Adrenal gland (tissue), 12 donors: ENCODE results near the gene PPP3CA. TPM values are rescaled to one million over a fixed set of nuclear protein-coding genes. Genes with fewer than 3 reads are reported as not detected.

Experiments used
- DNase-seq, 7 donors: peaks; one replicate each; pipeline ENCODE4 v3.0.0-alpha.2; 2019 to 2020
- H3K27ac ChIP-seq, 5 donors: fragments of 200-600 bp; sonication (generic) in 4 of 5; 1 replicate in 3 of 5; 2 replicates in 2 of 5; pipeline versions ENCODE4 v1.5.1 to v1.8.0; 2016 to 2020; ENCODE audit warnings: mild to moderate bottlenecking in 1 of 5
- H3K27me3 ChIP-seq: fragments of 200-600 bp; 2 replicates; pipeline ENCODE4 v1.8.0; 2021
- H3K36me3 ChIP-seq, 2 donors: fragments of 200-600 bp; replicated peaks in 1 of 2; 1 replicate in 1 of 2; 2 replicates in 1 of 2; pipeline versions ENCODE4 v1.5.1 to v1.8.0; 2018 to 2022
- H3K4me1 ChIP-seq, 2 donors: fragments of 200-600 bp; replicated peaks in 1 of 2; 1 replicate in 1 of 2; 2 replicates in 1 of 2; pipeline versions ENCODE4 v1.5.1 to v1.8.0; 2018 to 2021
- H3K4me3 ChIP-seq, 4 donors: fragments of 200-600 bp; sonication (generic) in 3 of 4; one replicate each; pipeline ENCODE4 v1.5.1; 2016 to 2018
- H3K9me3 ChIP-seq, 3 donors: fragments of 200-600 bp; sonication (generic) in 1 of 3; replicated peaks in 1 of 3; 1 replicate in 2 of 3; 2 replicates in 1 of 3; pipeline versions ENCODE4 v1.5.1 to v1.8.0; 2016 to 2021
- CTCF ChIP-seq, 6 experiments: fragments of 450-650 bp in 4 of 6; fragments of 200-600 bp in 2 of 6; sonication (generic) in 1 of 6; IDR thresholded peaks; 1 replicate in 5 of 6; 2 replicates in 1 of 6; pipeline versions ENCODE4 v1.5.1 to v1.8.0; 2016 to 2021; ENCODE audit warnings: antibody characterized with exemption in 6 of 6, mild to moderate bottlenecking in 2 of 6, moderate library complexity in 1 of 6
- POLR2A ChIP-seq, 2 donors: fragments of 450-650 bp; IDR thresholded peaks; one replicate each; pipeline ENCODE4 v1.6.1; 2017; ENCODE audit warnings: antibody characterized with exemption in 2 of 2, mild to moderate bottlenecking in 2 of 2, moderate library complexity in 1 of 2
- WGBS, 4 donors: extraction: QIAGEN DNeasy Blood & Tissue Kit in 2 of 4; methylation state at CpG; one replicate each; pipeline versions ENCODE4 v1.1.5 to v1.1.7; 2013 to 2017; 5-methylcytosine and 5-hydroxymethylcytosine counted together
- intact Hi-C, 2 donors: fragments of 100-400 bp; cut with DNase I; formaldehyde crosslinking; loops; one replicate each; pipeline versions ENCODE4 v1.14.1 to v1.15.0; 2022 to 2023
- polyA plus RNA-seq, 3 donors: library from polyadenylated mRNA; stranded (reverse); fragments of 200-250 nt in 2 of 3; fragments of 350-450 nt in 1 of 3; fragmentation: Illumina TruSeq in 1 of 3; extraction: RNeasy Lipid Tissue Mini Kit (QIAGEN cat#74804) in 1 of 3; gene quantifications; one replicate each; pipeline ENCODE4 v1.2.3, GENCODE V29; 2013 to 2014
- total RNA-seq, 9 donors: library from RNA; depleted of rRNA in 4 of 9; stranded (reverse); fragments of >200 nt in 4 of 9; fragments of 120-200 nt in 1 of 9; fragmentation: NEBNext Ultra II Directional in 1 of 9; extraction: Animal tissue kit (Norgen Biotek cat#: 25700) in 1 of 9; gene quantifications; one replicate each; pipeline versions ENCODE4 v1.1.0 to v1.2.4, GENCODE V29; 2013 to 2023
- donor health status: healthy with polysubstance abuse.
- donor health status: Bipolar disorder and iron deficiency.
- donor health status: DM: yes; HTN: yes; CAD: no.
- donor health status: DM: no; HTN: no; CAD: no.
- donor health status: DM: no; HTN: no; CAD: no.
- donor health status: DM: yes; HTN: yes; CAD: no.

Gene PPP3CA
- total and polyA plus RNA-seq, 12 donors = 13.8 to 138 (median 43.8) TPM

- 98 to 100% (median 99%) methylated on average over 2 of the region's 2 CpGs for WGBS, 4 donors
- H3K27me3 ChIP-seq = no peaks in the 10 kb centered on the region
These were observed 168.6 kb downstream of the PPP3CA start for GRCh38 chr4:101178731-101179130.

DNA sequence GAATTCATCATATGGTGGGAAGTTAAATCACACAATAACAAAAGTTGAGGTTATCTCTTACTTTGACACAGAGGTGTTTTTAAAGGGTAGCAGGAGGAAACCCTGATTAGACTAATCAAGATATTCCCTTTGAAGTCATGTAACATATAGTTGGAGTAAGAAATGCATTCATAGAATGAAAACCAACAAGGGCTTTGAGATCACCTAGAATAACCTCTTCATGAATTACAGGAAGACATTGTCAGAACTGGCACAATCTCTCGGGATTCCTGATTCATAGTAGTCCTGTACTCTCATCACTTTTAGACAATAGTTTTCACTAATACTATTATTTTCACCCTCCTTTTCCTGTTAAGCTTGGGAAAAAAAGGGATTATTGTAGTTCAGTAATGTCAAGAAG is 170.2 kb downstream of the PPP3CA start:
- Histone ChIP-seq H3K4me3 (no peak overlapping the region), H3K36me3 (no peaks in the 10 kb centered on the region), H3K9me3 (no peaks in the 10 kb centered on the region), H3K4me1 (peaks cover 8 to 15% of the 10 kb centered on the region in 2 donors), H3K27me3 (no peaks in the 10 kb centered on the region), H3K27ac (no peak overlapping the region)
- no peak for TF ChIP-seq POLR2A (IDR thresholded peaks at IDR 0.05)
- 18 to 33% (median 25%) methylated on average over 1 of the region's 1 CpG for WGBS, 4 donors
- intact Hi-C loops = no loop called here
- DNase-seq = no peak

More at GRCh38 chr4:101178731-101179130, 168.6 kb downstream of the PPP3CA start:
- no peak for TF ChIP-seq CTCF (IDR thresholded peaks at IDR 0.05)
- no peak for TF ChIP-seq POLR2A (IDR thresholded peaks at IDR 0.05)
- Histone ChIP-seq H3K27ac (no peak overlapping the region), H3K4me1 (peaks cover 8 to 15% of the 10 kb centered on the region in 2 donors), H3K36me3 (no peaks in the 10 kb centered on the region), H3K9me3 (no peaks in the 10 kb centered on the region), H3K4me3 (no peak overlapping the region)
- DNase-seq = no peak
- intact Hi-C loops = no loop called here

- no peaks in the 10 kb centered on the region for H3K36me3 ChIP-seq
- H3K27me3 ChIP-seq = no peaks in the 10 kb centered on the region
- 53 to 58% (median 57%) methylated on average over 6 of the region's 6 CpGs for WGBS, 4 donors
- peaks cover 8 to 15% of the 10 kb centered on the region in 2 donors for H3K4me1 ChIP-seq
- H3K4me3 ChIP-seq = no peak overlapping the region
- no peaks in the 10 kb centered on the region for H3K9me3 ChIP-seq
- TF ChIP-seq POLR2A (IDR thresholded peaks at IDR 0.05) (no peak), CTCF (IDR thresholded peaks at IDR 0.05) (no peak)
- intact Hi-C loops = no loop called here
- peak overlapping the region in 2 of 5 donors; percentile 56 to 69 for H3K27ac ChIP-seq
- peak in 6 of 7 donors; percentile 36 to 61 (median 52) for DNase-seq
These were observed 171.2 kb downstream of the PPP3CA start for GRCh38 chr4:101175896-101176676.

DNA sequence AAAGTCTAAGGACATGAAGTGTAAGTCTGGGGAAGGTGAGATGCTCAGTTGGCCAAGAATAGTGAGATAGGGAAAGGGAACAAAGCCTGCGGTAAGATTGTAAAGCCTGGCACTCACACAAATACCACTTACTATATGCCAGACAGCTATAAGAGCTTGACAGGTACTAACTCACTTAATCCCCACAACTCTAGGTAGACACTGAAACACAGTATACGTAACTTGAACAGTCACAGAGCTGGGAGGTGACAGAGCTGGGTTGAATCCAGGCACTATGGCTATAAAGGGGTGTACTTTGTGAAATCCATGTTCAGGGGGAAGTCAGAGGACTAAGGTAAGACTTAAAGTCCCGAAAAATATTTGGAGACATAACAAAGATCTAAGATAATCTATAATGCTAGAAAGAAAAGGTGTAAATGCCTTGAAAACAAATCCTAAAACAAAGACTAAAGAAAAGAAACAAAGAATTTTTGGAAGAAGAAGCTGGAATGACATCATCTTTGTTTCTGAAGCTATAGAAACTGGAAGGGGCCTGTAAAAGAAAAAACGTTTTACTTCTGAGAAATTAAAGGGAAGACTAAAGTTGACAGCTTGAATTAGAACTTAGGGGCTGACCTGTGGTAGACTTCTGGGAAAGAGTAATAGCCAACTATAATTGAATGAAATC is 172.5 kb downstream of the PPP3CA start:
- no peak for DNase-seq
- Histone ChIP-seq H3K9me3 (no peaks in the 10 kb centered on the region), H3K27ac (no peak overlapping the region), H3K27me3 (no peaks in the 10 kb centered on the region), H3K4me3 (no peak overlapping the region), H3K4me1 (peaks cover 8 to 15% of the 10 kb centered on the region in 2 donors), H3K36me3 (no peaks in the 10 kb centered on the region)
- TF ChIP-seq CTCF (IDR thresholded peaks at IDR 0.05) (no peak), POLR2A (IDR thresholded peaks at IDR 0.05) (no peak)
- 82 to 84% (median 83%) methylated on average over 4 of the region's 4 CpGs for WGBS, 4 donors
- intact Hi-C loops = no loop called here
